Activated CD4-positive, alpha-beta memory T cell treated with anti-CD3 and anti-CD28 coated beads for 36 hours (primary cell): ENCODE measurements around the gene TIMP4. TPM values are rescaled to one million over a fixed set of nuclear protein-coding genes. Genes with fewer than 3 reads are reported as not detected.

ENCODE experiments used
- CTCF ChIA-PET: fragments of 350-600 bp; sonication (Branson Sonifier 250); formaldehyde crosslinking; loops from one replicate; lab custom pipeline; 2021; ENCODE audit warnings: antibody characterized with exemption, inconsistent platforms; lab: Charles Lee
- POLR2A ChIA-PET: fragments of 350-600 bp; sonication (Branson Sonifier 250); formaldehyde crosslinking; loops from one replicate; lab custom pipeline; 2021; ENCODE audit warnings: antibody characterized with exemption; lab: Charles Lee
- DNase-seq: peaks from one replicate; pipeline ENCODE4 v3.0.0-alpha.2; 2020
- H3K27ac Mint-ChIP-seq: one replicate; pipeline ENCODE4 v1.8.0; 2021; ENCODE audit warnings: mixed read lengths
- H3K27me3 Mint-ChIP-seq: one replicate; pipeline ENCODE4 v1.8.0; 2021; ENCODE audit warnings: mixed read lengths
- H3K36me3 Mint-ChIP-seq: one replicate; pipeline ENCODE4 v1.8.0; 2021; ENCODE audit warnings: mixed read lengths
- H3K4me1 Mint-ChIP-seq: one replicate; pipeline ENCODE4 v1.8.0; 2021; ENCODE audit warnings: low read depth, mixed read lengths
- H3K4me3 Mint-ChIP-seq: one replicate; pipeline ENCODE4 v1.8.0; 2021; ENCODE audit warnings: mild to moderate bottlenecking, mixed read lengths
- H3K9me3 Mint-ChIP-seq: one replicate; pipeline ENCODE4 v1.8.0; 2021; ENCODE audit warnings: mixed read lengths
- intact Hi-C: fragments of 100-400 bp; cut with micrococcal nuclease; formaldehyde crosslinking; loops from one replicate; pipeline ENCODE4 v1.15.1; 2023
- total RNA-seq, 2 experiments: library from RNA; stranded (reverse); gene quantifications; one replicate each; pipeline ENCODE4 v1.2.3, GENCODE V29; 2021

TIMP4 gene
- total RNA-seq, 2 experiments from 2014 or later: 0.36 to 0.50 TPM

DNA sequence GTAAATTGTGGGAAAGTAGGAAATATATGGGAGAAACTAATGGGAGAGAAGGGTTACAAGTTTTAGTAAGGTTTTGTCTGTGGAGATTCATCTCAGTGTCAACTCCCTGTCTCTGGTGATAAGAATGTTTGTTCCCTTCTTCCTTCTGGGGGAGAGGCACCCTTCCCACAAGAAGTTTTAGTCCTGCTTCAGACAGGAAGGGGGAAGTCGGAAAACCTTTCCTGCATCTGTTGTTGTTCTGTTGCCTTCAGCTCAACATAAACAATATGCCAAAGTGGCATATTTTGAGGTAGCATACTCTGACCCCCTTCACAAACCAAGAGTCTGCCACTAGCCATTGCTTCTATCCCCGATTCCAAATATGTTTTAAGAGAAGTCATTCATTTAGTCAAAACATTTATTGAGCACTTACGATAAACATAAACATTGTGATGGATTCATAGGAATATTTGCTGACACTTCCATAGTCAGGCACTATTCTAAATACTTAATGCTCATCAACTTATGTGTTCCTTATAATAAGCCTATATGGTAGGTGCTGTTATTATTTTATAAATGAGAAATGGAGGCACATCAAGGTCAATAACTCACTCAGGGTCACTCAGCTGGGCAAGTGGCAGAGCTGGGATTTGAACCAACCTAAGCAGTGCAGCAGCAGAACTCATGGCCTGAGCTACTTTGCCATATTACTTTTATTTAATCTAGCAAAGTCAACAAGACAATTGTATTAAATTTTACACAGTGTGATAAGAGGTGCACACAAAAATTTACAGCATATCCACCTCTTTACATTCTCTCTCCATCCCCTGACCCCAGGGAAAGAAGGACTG is 34.2 kb upstream of the TIMP4 start:
- intact Hi-C loops: loop anchor here (1.0 to 5.0 kb wide), 3 partner anchors 202 to 369 kb away; no protein-coding TSS in a partner anchor
- ChIA-PET POLR2A (interaction anchor here (2.7 kb wide), 1 partner anchor 14 kb away, joined by 17 read pairs; no protein-coding TSS in a partner anchor), CTCF (interaction anchor here (1.5 to 6.1 kb wide), 3 partner anchors 14 to 287 kb away, joined by 6 to 67 read pairs (median 24); no protein-coding TSS in a partner anchor)
- Mint-ChIP-seq H3K27ac (peak overlapping the region; percentile 84), H3K4me3 (no peak overlapping the region), H3K36me3 (no peaks in the 10 kb centered on the region), H3K27me3 (peaks cover 7% of the 10 kb centered on the region), H3K4me1 (peaks cover 61% of the 10 kb centered on the region), H3K9me3 (no peaks in the 10 kb centered on the region)
- no peak for DNase-seq

DNA sequence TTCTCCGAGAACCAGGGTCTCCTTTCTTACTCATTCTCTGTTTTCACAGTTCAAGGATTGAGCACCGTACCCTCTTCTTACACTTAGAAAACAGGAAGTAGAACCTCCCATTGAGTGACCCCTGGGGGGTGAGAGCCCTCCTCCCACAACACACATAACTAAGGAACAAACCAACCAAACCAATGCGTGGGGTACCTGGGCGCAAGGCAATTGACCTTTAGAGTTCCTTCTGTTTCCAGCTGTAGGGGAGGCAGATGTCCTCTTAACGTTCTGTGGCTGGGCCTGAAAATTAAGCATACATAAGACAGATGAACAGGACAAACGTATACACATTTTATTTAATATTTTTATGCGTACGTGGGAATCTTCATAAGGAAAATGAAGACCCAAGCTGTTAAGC is 33.5 kb upstream of the TIMP4 start:
- CTCF ChIA-PET: interaction anchor here (1.5 to 6.1 kb wide), 2 partner anchors 14 to 288 kb away, joined by 6 to 67 read pairs; no protein-coding TSS in a partner anchor
- intact Hi-C loops: loop anchor here (5.0 kb wide), 1 partner anchor 370 kb away; no protein-coding TSS in a partner anchor
- Mint-ChIP-seq H3K4me3 (no peak overlapping the region), H3K27ac (no peak overlapping the region), H3K4me1 (peaks cover 62% of the 10 kb centered on the region), H3K9me3 (no peaks in the 10 kb centered on the region), H3K36me3 (no peaks in the 10 kb centered on the region), H3K27me3 (peaks cover 7% of the 10 kb centered on the region)
- POLR2A ChIA-PET: no interaction called here
- DNase-seq: no peak

- ChIA-PET CTCF (interaction anchor here (1.1 kb wide), 1 partner anchor 16 kb away, joined by 3 read pairs; no protein-coding TSS in a partner anchor), POLR2A (no interaction called here)
- Mint-ChIP-seq H3K4me3 (no peak overlapping the region), H3K27me3 (peaks cover 7% of the 10 kb centered on the region), H3K27ac (no peak overlapping the region), H3K4me1 (peaks cover 62% of the 10 kb centered on the region), H3K36me3 (no peaks in the 10 kb centered on the region), H3K9me3 (no peaks in the 10 kb centered on the region)
- intact Hi-C loops: loop anchor here (5.0 kb wide), 1 partner anchor 371 kb away; no protein-coding TSS in a partner anchor
- DNase-seq: no peak
These were observed 32.8 kb upstream of the TIMP4 start for GRCh38 chr3:12191559-12191958.

GRCh38 chr3:12190832-12191231 is 32.1 kb upstream of the TIMP4 start:
- no peaks in the 10 kb centered on the region for H3K36me3 Mint-ChIP-seq
- CTCF ChIA-PET: interaction anchor here (1.1 kb wide), 1 partner anchor 15 kb away, joined by 3 read pairs; no protein-coding TSS in a partner anchor
- no peaks in the 10 kb centered on the region for H3K9me3 Mint-ChIP-seq
- no peak for DNase-seq
- H3K27me3 Mint-ChIP-seq: peaks cover 7% of the 10 kb centered on the region
- H3K27ac Mint-ChIP-seq: no peak overlapping the region
- no peak overlapping the region for H3K4me3 Mint-ChIP-seq
- H3K4me1 Mint-ChIP-seq: peaks cover 62% of the 10 kb centered on the region
- POLR2A ChIA-PET: no interaction called here
- intact Hi-C loops: loop anchor here (5.0 kb wide), 1 partner anchor 371 kb away; no protein-coding TSS in a partner anchor

DNA sequence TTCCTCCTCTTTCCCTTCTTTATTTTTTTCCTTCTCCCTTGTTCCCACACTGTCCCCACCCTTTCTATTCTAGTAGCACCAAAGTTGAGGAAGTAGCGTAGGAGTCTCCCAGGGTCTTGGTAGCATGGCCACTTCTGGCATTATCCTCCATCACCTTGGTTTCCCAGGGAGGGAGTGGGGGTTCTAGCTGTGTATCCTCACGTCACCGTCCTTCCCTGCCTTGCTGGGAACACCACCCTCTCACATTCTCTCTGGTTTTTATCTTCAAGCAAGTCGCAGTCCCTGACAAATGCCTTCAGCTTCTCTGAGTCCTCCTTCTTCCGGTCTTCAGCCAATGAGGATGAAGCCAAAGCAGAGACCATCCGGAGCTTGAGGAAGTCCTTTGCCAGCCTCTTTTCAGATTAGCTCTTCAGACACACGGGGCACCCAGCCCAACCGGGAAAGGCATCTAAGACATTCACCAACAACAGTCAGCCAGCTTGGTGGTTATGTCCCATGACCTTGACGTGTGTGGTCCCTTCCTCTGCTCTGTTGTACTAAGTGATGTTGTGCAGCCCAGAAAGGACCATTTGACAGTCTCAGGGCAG is 31.6 kb upstream of the TIMP4 start:
- no peak overlapping the region for H3K27ac Mint-ChIP-seq
- ChIA-PET CTCF (interaction anchor here (1.1 kb wide), 1 partner anchor 15 kb away, joined by 3 read pairs; no protein-coding TSS in a partner anchor), POLR2A (no interaction called here)
- H3K9me3 Mint-ChIP-seq: no peaks in the 10 kb centered on the region
- no peaks in the 10 kb centered on the region for H3K36me3 Mint-ChIP-seq
- intact Hi-C loops: loop anchor here (5.0 kb wide), 1 partner anchor 372 kb away; no protein-coding TSS in a partner anchor
- no peak for DNase-seq
- no peak overlapping the region for H3K4me3 Mint-ChIP-seq
- H3K27me3 Mint-ChIP-seq: peaks cover 5% of the 10 kb centered on the region
- peaks cover 59% of the 10 kb centered on the region for H3K4me1 Mint-ChIP-seq

- ChIA-PET POLR2A (interaction anchor here (2.1 kb wide), 1 partner anchor 12 kb away, joined by 9 read pairs; no protein-coding TSS in a partner anchor), CTCF (interaction anchor here (1.1 to 2.9 kb wide), 4 partner anchors 10 to 291 kb away, joined by 3 to 15 read pairs (median 10); no protein-coding TSS in a partner anchor)
- H3K4me1 Mint-ChIP-seq: peaks cover 48% of the 10 kb centered on the region
- H3K27ac Mint-ChIP-seq: peak overlapping the region; percentile 99
- no peak overlapping the region for H3K4me3 Mint-ChIP-seq
- intact Hi-C loops: loop anchor here (5.0 kb wide), 2 partner anchors 341 to 951 kb away; partner anchors contain the start of gene TAMM41
- no peaks in the 10 kb centered on the region for H3K9me3 Mint-ChIP-seq
- no peak for DNase-seq
- no peaks in the 10 kb centered on the region for H3K36me3 Mint-ChIP-seq
- peaks cover 5% of the 10 kb centered on the region for H3K27me3 Mint-ChIP-seq
These were observed 30.1 kb upstream of the TIMP4 start for GRCh38 chr3:12188681-12189287.

- H3K4me1 Mint-ChIP-seq: peaks cover 47% of the 10 kb centered on the region
- no peaks in the 10 kb centered on the region for H3K9me3 Mint-ChIP-seq
- CTCF ChIA-PET: interaction anchor here (1.1 to 2.9 kb wide), 7 partner anchors 9 to 292 kb away, joined by 3 to 15 read pairs (median 4); no protein-coding TSS in a partner anchor
- DNase-seq: peak; percentile 59
- intact Hi-C loops: loop anchor here (5.0 kb wide), 2 partner anchors 341 to 951 kb away; partner anchors contain the start of gene TAMM41
- H3K4me3 Mint-ChIP-seq: peak overlapping the region; percentile 59
- H3K36me3 Mint-ChIP-seq: no peaks in the 10 kb centered on the region
- H3K27me3 Mint-ChIP-seq: peaks cover 7% of the 10 kb centered on the region
- POLR2A ChIA-PET: interaction anchor here (1.3 to 2.1 kb wide), 4 partner anchors 9 to 208 kb away, joined by 3 to 14 read pairs (median 10); no protein-coding TSS in a partner anchor
- peak overlapping the region; percentile 99 for H3K27ac Mint-ChIP-seq
These were observed 29.6 kb upstream of the TIMP4 start for GRCh38 chr3:12188328-12188648.

- Mint-ChIP-seq H3K4me3 (peak overlapping the region; percentile 59), H3K27ac (peak overlapping the region; percentile 99), H3K4me1 (peaks cover 41% of the 10 kb centered on the region), H3K27me3 (peaks cover 7% of the 10 kb centered on the region), H3K9me3 (no peaks in the 10 kb centered on the region), H3K36me3 (no peaks in the 10 kb centered on the region)
- intact Hi-C loops: loop anchor here (1.0 to 5.0 kb wide), 5 partner anchors 8 to 950 kb away; partner anchors contain the start of gene TAMM41
- CTCF ChIA-PET: interaction anchor here (0.6 to 2.9 kb wide), 13 partner anchors 8 to 292 kb away, joined by 3 to 15 read pairs (median 4); no protein-coding TSS in a partner anchor
- peak; percentile 89 for DNase-seq
- POLR2A ChIA-PET: interaction anchor here (0.6 to 2.1 kb wide), 8 partner anchors 9 to 286 kb away, joined by 3 to 14 read pairs (median 3); no protein-coding TSS in a partner anchor
These were observed 29.0 kb upstream of the TIMP4 start for GRCh38 chr3:12187448-12188327.

DNA sequence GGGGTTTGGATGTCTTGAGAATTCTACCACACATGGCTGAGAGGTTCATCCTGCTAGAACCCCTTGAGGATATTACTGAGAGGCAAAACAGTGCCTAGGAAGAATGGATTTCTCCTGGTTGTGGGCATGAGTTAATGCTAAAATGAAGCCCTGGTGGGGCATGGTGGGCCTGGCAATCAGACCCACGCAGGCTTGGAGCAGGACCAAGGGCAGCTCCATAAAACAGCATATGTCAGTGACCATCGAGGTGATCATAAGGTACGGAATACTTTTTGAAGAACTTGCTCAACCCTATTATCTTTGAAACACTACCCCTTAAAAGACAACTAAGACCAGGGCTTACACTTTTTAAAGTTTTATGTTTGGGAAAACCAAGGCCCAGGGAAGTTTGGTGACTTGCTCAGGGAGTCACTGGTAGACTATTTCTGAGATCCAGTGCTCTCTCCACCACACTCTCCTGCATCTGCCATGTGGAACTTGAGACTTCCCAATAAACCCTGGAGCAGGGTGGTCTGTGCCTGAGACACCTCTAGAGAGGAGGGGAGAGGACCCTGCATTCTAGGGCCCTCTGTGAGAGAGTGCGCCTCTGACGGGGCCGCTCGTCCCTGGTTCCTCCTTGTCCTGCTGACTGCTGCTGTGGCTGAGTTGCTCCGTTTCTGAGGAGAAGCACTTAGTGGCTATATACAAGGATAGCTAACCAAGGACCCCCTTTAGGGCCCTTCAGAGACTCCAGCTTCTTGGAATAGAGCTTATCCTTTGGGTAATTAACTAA is 28.0 kb upstream of the TIMP4 start:
- POLR2A ChIA-PET: interaction anchor here (0.6 to 2.1 kb wide), 6 partner anchors 8 to 287 kb away, joined by 3 to 14 read pairs (median 6); no protein-coding TSS in a partner anchor
- CTCF ChIA-PET: interaction anchor here (0.6 to 3.3 kb wide), 11 partner anchors 7 to 293 kb away, joined by 3 to 17 read pairs (median 5); no protein-coding TSS in a partner anchor

GRCh38 chr3:12186046-12186445 is 27.3 kb upstream of the TIMP4 start:
- peaks cover 7% of the 10 kb centered on the region for H3K27me3 Mint-ChIP-seq
- intact Hi-C loops: loop anchor here (2.0 to 5.0 kb wide), 3 partner anchors 161 to 949 kb away; partner anchors contain the start of gene TAMM41
- no peak overlapping the region for H3K27ac Mint-ChIP-seq
- H3K36me3 Mint-ChIP-seq: no peaks in the 10 kb centered on the region
- CTCF ChIA-PET: interaction anchor here (1.4 to 3.3 kb wide), 3 partner anchors 10 to 294 kb away, joined by 3 to 17 read pairs (median 4); no protein-coding TSS in a partner anchor
- no peak overlapping the region for H3K4me3 Mint-ChIP-seq
- POLR2A ChIA-PET: no interaction called here
- peaks cover 34% of the 10 kb centered on the region for H3K4me1 Mint-ChIP-seq
- no peak for DNase-seq
- H3K9me3 Mint-ChIP-seq: no peaks in the 10 kb centered on the region

More for the DNA sequence above, 28.0 kb upstream of the TIMP4 start:
- Mint-ChIP-seq H3K4me3 (no peak overlapping the region), H3K36me3 (no peaks in the 10 kb centered on the region), H3K27me3 (peaks cover 7% of the 10 kb centered on the region), H3K9me3 (no peaks in the 10 kb centered on the region), H3K4me1 (peaks cover 34% of the 10 kb centered on the region), H3K27ac (peak overlapping the region; percentile 99)
- intact Hi-C loops: loop anchor here (1.0 to 5.0 kb wide), 5 partner anchors 7 to 949 kb away; partner anchors contain the start of gene TAMM41
- DNase-seq: no peak
